ENCODE measurements around the gene NUP214. TPM values are rescaled to one million over a fixed set of nuclear protein-coding genes. Genes with fewer than 3 reads are reported as not detected.

Gene NUP214
- total RNA-seq, 1 donor from 2014 or later, result 51.5 TPM

GRCh38 chr9:131278702-131279111, 153.3 kb downstream of the NUP214 start:
- Mint-ChIP-seq H3K4me3 (ENCODE audit: unreplicated experiment) (no peak overlapping the region), H3K27me3 (ENCODE audit: unreplicated experiment) (peaks cover 27% of the 10 kb centered on the region), H3K36me3 (ENCODE audit: unreplicated experiment) (no peaks in the 10 kb centered on the region), H3K9me3 (ENCODE audit: unreplicated experiment) (no peaks in the 10 kb centered on the region), H3K27ac (ENCODE audit: unreplicated experiment) (no peak overlapping the region), H3K4me1 (ENCODE audit: unreplicated experiment) (peaks cover 12% of the 10 kb centered on the region)
- TF ChIP-seq CTCF (IDR thresholded peaks at IDR 0.05), result no peak
- no peak for DNase-seq (ENCODE audit: extremely low spot score, unreplicated experiment)

GRCh38 chr9:131279196-131279862, 153.9 kb downstream of the NUP214 start:
- no peak overlapping the region for H3K4me3 Mint-ChIP-seq (ENCODE audit: unreplicated experiment)
- no peaks in the 10 kb centered on the region for H3K9me3 Mint-ChIP-seq (ENCODE audit: unreplicated experiment)
- DNase-seq (ENCODE audit: extremely low spot score, unreplicated experiment), result no peak
- no peak for TF ChIP-seq CTCF (IDR thresholded peaks at IDR 0.05)
- H3K36me3 Mint-ChIP-seq (ENCODE audit: unreplicated experiment), result no peaks in the 10 kb centered on the region
- no peak overlapping the region for H3K27ac Mint-ChIP-seq (ENCODE audit: unreplicated experiment)
- peaks cover 12% of the 10 kb centered on the region for H3K4me1 Mint-ChIP-seq (ENCODE audit: unreplicated experiment)
- H3K27me3 Mint-ChIP-seq (ENCODE audit: unreplicated experiment), result peaks cover 30% of the 10 kb centered on the region

GRCh38 chr9:131279863-131280570, 154.6 kb downstream of the NUP214 start:
- TF ChIP-seq CTCF (IDR thresholded peaks at IDR 0.05), result no peak
- no peaks in the 10 kb centered on the region for H3K9me3 Mint-ChIP-seq (ENCODE audit: unreplicated experiment)
- no peak overlapping the region for H3K27ac Mint-ChIP-seq (ENCODE audit: unreplicated experiment)
- peaks cover 12% of the 10 kb centered on the region for H3K4me1 Mint-ChIP-seq (ENCODE audit: unreplicated experiment)
- H3K27me3 Mint-ChIP-seq (ENCODE audit: unreplicated experiment), result peaks cover 30% of the 10 kb centered on the region
- no peak overlapping the region for H3K4me3 Mint-ChIP-seq (ENCODE audit: unreplicated experiment)
- no peaks in the 10 kb centered on the region for H3K36me3 Mint-ChIP-seq (ENCODE audit: unreplicated experiment)
- DNase-seq (ENCODE audit: extremely low spot score, unreplicated experiment), result no peak

GRCh38 chr9:131280660-131281059, 155.3 kb downstream of the NUP214 start:
- Mint-ChIP-seq H3K27ac (ENCODE audit: unreplicated experiment) (no peak overlapping the region), H3K4me1 (ENCODE audit: unreplicated experiment) (peaks cover 12% of the 10 kb centered on the region), H3K9me3 (ENCODE audit: unreplicated experiment) (no peaks in the 10 kb centered on the region), H3K27me3 (ENCODE audit: unreplicated experiment) (peaks cover 27% of the 10 kb centered on the region), H3K36me3 (ENCODE audit: unreplicated experiment) (no peaks in the 10 kb centered on the region), H3K4me3 (ENCODE audit: unreplicated experiment) (no peak overlapping the region)
- DNase-seq (ENCODE audit: extremely low spot score, unreplicated experiment), result no peak
- TF ChIP-seq CTCF (IDR thresholded peaks at IDR 0.05), result no peak

Measured in osteocyte (in vitro differentiated cells).